ENCODE data around the gene CCNG1. TPM values are rescaled to one million over a fixed set of nuclear protein-coding genes. Genes with fewer than 3 reads are reported as not detected.

CCNG1 gene
- total RNA-seq, 1 donor from 2014 or later = 90.6 TPM

DNA sequence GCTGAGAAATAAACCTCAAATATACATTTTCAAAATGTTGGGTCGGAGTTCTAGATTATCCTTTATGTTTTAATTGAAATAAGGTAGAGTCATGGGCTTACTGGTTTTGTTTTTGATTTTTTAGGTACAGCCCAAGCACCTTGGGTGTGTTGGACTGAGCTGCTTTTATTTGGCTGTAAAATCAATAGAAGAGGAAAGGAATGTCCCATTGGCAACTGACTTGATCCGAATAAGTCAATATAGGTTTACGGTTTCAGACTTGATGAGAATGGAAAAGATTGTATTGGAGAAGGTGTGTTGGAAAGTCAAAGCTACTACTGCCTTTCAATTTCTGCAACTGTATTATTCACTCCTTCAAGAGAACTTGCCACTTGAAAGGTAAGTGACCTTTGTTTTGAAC, 3.6 kb downstream of the CCNG1 start:
- DNase-seq (ENCODE audit: low spot score) = no peak
- peaks cover 43% of the 10 kb centered on the region for H3K4me1 Mint-ChIP-seq (ENCODE audit: low read depth)
- TF ChIP-seq, protein P1, sequence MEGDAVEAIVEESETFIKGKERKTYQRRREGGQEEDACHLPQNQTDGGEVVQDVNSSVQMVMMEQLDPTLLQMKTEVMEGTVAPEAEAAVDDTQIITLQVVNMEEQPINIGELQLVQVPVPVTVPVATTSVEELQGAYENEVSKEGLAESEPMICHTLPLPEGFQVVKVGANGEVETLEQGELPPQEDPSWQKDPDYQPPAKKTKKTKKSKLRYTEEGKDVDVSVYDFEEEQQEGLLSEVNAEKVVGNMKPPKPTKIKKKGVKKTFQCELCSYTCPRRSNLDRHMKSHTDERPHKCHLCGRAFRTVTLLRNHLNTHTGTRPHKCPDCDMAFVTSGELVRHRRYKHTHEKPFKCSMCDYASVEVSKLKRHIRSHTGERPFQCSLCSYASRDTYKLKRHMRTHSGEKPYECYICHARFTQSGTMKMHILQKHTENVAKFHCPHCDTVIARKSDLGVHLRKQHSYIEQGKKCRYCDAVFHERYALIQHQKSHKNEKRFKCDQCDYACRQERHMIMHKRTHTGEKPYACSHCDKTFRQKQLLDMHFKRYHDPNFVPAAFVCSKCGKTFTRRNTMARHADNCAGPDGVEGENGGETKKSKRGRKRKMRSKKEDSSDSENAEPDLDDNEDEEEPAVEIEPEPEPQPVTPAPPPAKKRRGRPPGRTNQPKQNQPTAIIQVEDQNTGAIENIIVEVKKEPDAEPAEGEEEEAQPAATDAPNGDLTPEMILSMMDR (IDR thresholded peaks at IDR 0.05) = no peak
- H3K27me3 Mint-ChIP-seq (ENCODE audit: low read depth) = no peaks in the 10 kb centered on the region
- H3K36me3 Mint-ChIP-seq (ENCODE audit: low read depth) = peaks cover 18% of the 10 kb centered on the region
- no peak overlapping the region for H3K4me3 Mint-ChIP-seq (ENCODE audit: unreplicated experiment)
- no peaks in the 10 kb centered on the region for H3K9me3 Mint-ChIP-seq (ENCODE audit: low read depth)
- no peak overlapping the region for H3K27ac Mint-ChIP-seq (ENCODE audit: unreplicated experiment)

DNA sequence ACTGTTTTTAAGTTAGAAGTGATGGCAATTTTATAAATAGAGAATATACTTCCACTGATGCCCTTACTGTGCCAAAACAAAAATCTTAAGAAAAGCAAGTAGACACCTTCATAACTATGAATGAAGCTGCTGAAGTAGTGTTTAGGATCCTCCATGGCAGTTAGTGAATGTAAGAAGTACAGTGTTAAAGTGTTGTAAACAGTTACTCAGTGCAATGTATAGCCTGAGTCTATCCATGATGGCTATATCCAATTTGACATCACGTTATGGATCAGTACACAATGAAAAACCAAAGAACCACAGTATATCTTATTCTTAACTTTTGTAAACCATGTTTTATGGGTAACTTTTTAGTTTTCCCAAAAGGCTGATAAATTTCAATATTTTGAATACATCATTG, 7.1 kb downstream of the CCNG1 start:
- H3K4me1 Mint-ChIP-seq (ENCODE audit: low read depth) = peaks cover 19% of the 10 kb centered on the region
- no peak overlapping the region for H3K27ac Mint-ChIP-seq (ENCODE audit: unreplicated experiment)
- H3K4me3 Mint-ChIP-seq (ENCODE audit: unreplicated experiment) = no peak overlapping the region
- peaks cover 37% of the 10 kb centered on the region for H3K36me3 Mint-ChIP-seq (ENCODE audit: low read depth)
- H3K27me3 Mint-ChIP-seq (ENCODE audit: low read depth) = no peaks in the 10 kb centered on the region
- no peaks in the 10 kb centered on the region for H3K9me3 Mint-ChIP-seq (ENCODE audit: low read depth)
- DNase-seq (ENCODE audit: low spot score) = no peak
- TF ChIP-seq, protein P1 (IDR thresholded peaks at IDR 0.05) = no peak

DNA sequence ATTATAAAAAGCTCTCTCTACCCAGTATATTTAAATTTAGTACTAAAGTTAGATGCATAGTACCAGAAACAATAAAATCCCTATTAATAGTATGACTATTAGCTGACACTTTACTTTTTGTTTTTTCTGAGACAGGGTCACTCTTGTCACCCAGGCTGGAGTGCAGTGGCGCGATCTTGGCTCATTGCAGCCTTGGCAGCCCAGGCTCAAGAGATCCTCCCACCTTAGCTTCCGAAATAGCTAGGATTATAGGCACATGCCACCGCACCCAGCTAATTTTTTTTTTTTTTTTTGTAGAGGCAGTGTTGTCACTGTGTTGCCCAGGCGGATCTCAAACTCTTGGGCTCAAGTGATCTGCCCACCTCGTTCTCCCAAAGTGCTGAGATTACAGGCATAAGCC, 8.0 kb downstream of the CCNG1 start:
- TF ChIP-seq, protein P1 (IDR thresholded peaks at IDR 0.05) = no peak
- no peak for DNase-seq (ENCODE audit: low spot score)
- no peaks in the 10 kb centered on the region for H3K9me3 Mint-ChIP-seq (ENCODE audit: low read depth)
- H3K27me3 Mint-ChIP-seq (ENCODE audit: low read depth) = no peaks in the 10 kb centered on the region
- H3K36me3 Mint-ChIP-seq (ENCODE audit: low read depth) = peaks cover 37% of the 10 kb centered on the region
- H3K4me1 Mint-ChIP-seq (ENCODE audit: low read depth) = peaks cover 11% of the 10 kb centered on the region
- H3K27ac Mint-ChIP-seq (ENCODE audit: unreplicated experiment) = no peak overlapping the region
- no peak overlapping the region for H3K4me3 Mint-ChIP-seq (ENCODE audit: unreplicated experiment)

DNA sequence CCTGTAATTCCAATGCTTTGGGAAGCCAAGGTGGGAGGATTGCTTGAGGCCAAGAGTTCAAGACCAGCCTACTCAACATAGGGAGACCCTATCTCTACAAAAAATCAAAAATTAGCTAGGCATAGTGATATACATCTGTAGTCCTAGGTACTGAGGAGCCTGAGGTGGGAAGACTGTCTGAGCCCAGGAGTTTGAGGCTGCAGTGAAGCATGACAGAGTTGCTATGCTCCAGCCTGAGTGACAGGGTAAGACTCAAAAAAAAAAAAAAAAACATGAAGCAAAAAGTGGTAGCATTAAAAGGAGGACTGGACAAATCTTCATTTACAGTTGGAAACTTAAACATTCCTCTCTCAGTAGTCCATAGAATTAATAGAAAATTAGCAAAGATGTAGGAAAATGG, 9.8 kb downstream of the CCNG1 start:
- Mint-ChIP-seq H3K36me3 (ENCODE audit: low read depth) (peaks cover 30% of the 10 kb centered on the region), H3K4me1 (ENCODE audit: low read depth) (no peaks in the 10 kb centered on the region), H3K27me3 (ENCODE audit: low read depth) (no peaks in the 10 kb centered on the region), H3K9me3 (ENCODE audit: low read depth) (no peaks in the 10 kb centered on the region), H3K27ac (ENCODE audit: unreplicated experiment) (peak overlapping the region; percentile 66), H3K4me3 (ENCODE audit: unreplicated experiment) (no peak overlapping the region)
- no peak for DNase-seq (ENCODE audit: low spot score)
- TF ChIP-seq, protein P1 (IDR thresholded peaks at IDR 0.05) = no peak

DNA sequence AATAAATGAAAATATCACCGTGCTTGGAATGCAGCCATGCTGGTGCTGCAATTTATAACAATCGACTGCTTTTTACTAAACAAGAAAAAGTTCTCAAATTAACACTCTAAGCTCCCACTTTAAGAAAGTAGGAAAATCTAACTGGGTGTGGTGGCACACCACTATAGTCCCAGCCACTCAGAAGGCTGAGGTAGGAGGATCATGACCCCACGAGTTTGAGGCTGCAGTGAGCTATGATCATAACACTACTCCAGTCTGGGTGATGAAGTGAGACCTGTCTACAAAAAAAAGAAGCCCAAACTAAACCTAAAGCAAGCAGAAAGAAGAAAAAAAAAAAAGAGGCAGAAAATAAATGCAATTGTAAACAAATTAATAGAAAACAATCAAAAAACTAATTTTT, 10.5 kb downstream of the CCNG1 start:
- Mint-ChIP-seq H3K27ac (ENCODE audit: unreplicated experiment) (no peak overlapping the region), H3K27me3 (ENCODE audit: low read depth) (no peaks in the 10 kb centered on the region), H3K4me3 (ENCODE audit: unreplicated experiment) (no peak overlapping the region), H3K9me3 (ENCODE audit: low read depth) (no peaks in the 10 kb centered on the region), H3K36me3 (ENCODE audit: low read depth) (peaks cover 27% of the 10 kb centered on the region), H3K4me1 (ENCODE audit: low read depth) (no peaks in the 10 kb centered on the region)
- no peak for DNase-seq (ENCODE audit: low spot score)
- TF ChIP-seq, protein P1 (IDR thresholded peaks at IDR 0.05) = no peak
